Fibroblast of skin of scalp (primary cell): ENCODE data around the gene METTL5.
A peak's percentile ranks its signal among the peaks of the same experiment; 100 is the strongest.
"Not testable (repeated sequence)": the region's sequence is repeated elsewhere in the genome, so short reads cannot be mapped to it uniquely, and the experiment has no call there.

Experiments
- DNase-seq: peaks from one replicate; pipeline ENCODE4 v3.0.0-alpha.2; 2013

The METTL5 gene

GRCh38 chr2:169828141-169828811, 3.6 kb upstream of the METTL5 start:
- peak; percentile 49 for DNase-seq

DNA sequence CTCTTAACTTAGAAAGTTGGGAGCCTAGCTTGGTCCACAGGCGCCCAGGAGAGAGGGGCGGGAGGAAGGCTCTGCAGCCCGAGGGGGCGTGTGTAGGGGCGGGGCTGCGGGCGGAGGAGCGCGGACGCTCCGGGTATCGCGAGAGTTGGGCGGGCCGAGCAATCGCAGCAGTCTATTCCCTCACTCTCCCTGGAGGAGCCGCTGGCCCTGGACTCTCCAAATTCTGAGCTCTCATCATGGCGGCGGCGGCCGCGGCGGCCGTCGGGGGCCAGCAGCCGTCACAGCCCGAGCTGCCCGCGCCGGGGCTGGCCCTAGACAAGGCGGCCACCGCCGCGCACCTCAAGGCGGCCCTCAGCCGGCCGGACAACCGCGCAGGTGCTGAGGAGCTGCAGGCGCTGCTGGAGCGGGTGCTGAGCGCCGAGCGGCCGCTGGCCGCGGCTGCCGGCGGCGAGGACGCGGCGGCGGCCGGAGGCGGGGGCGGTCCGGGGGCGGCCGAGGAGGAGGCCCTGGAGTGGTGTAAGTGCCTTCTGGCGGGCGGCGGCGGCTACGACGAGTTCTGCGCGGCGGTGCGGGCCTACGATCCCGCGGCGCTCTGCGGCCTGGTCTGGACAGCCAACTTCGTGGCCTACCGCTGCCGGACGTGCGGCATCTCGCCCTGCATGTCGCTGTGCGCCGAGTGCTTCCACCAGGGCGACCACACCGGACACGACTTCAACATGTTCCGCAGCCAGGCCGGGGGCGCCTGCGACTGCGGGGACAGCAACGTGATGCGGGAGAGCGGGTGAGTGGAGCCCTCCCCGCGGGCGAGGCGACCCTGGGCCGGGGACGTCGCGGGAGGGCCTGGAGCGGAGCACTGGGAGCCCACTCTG, 2.8 kb upstream of the METTL5 start, which contains the start of gene UBR3:
Gene UBR3 (plus strand): TSS at position 183 of the 869 bp plus-strand sequence. CDS start 54 bp downstream, at position 237.
- peak; percentile 95 for DNase-seq

GRCh38 chr2:169823996-169824372, 721 bp downstream of the METTL5 start:
- DNase-seq = no peak

GRCh38 chr2:169822785-169823392, 1.8 kb downstream of the METTL5 start:
- DNase-seq = no peak

- no peak for DNase-seq
Observed at GRCh38 chr2:169822036-169822435, 2.7 kb downstream of the METTL5 start.

GRCh38 chr2:169820101-169820500, 4.6 kb downstream of the METTL5 start:
- DNase-seq = not testable (repeated sequence)

- DNase-seq = no peak
Observed at GRCh38 chr2:169819106-169819505, 5.6 kb downstream of the METTL5 start.

DNA sequence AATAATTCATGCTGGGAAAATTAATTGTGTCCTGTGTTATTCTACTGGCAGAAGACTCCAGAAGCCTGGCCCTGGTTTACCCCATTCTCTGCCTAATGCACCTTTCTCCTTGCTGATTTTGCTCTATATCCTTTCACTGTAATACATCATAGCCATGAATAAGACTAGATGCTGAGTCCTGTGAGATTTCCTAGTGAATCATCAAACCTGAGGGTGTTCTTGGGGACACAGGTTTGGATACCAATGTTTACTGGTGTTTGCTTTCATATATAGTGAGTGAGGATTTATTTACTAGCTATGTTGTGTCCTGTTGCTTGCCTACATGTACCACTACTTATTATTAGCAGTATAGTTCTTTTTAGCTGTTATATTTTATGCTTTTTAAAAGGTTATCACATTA, 6.5 kb downstream of the METTL5 start:
- no peak for DNase-seq

DNA sequence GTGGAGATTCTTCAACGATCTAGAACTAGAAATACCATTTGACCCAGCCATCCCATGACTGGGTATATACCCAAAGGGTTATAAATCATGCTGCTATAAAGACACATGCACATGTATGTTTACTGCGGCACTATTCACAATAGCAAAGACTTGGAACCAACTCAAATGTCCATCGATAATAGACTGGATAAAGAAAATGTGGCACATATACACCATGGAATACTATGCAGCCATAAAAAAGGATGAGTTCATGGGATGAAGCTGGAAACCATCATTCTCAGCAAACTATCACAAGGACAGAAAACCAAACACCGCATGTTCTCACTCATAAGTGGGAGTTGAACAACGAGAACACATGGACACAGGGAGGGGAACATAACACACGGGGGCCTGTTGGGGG, 7.3 kb downstream of the METTL5 start:
- DNase-seq = not testable (repeated sequence)

DNA sequence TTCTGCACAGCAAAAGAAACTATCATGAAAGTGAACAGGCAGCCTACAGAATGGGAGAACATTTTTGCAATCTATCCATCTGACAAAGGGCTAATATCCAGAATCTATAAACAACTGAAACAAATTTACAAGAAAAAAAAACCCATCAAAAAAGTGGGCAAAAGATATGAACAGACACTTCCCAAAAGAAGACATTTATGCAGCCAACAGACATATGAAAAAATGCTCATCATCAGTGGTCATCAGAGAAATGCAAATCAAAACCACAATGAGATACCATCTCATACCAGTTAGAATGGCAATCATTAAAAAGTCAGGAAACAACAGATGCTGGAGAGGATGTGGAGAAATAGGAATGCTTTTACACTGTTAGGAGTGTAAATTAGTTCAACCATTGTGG, 7.7 kb downstream of the METTL5 start:
- not testable (repeated sequence) for DNase-seq

DNA sequence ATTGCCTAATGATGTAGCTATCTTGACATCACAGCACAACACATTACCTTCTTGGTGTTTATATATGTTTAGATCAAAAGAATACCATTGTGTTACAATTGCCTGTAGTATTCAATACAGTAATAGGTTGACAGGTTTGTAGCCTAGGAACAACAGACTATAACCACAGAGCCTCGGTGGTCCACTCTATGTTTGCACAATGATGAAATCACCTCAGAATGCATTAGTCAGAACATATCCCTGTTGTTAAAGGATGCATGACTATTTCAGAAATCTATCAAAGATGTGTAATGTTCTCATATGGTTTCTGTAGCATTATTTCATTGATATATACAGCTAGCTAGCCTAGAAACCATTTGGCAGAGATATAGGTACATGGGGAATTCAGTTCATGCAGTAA, 8.9 kb downstream of the METTL5 start:
- peak; percentile 87 for DNase-seq

DNA sequence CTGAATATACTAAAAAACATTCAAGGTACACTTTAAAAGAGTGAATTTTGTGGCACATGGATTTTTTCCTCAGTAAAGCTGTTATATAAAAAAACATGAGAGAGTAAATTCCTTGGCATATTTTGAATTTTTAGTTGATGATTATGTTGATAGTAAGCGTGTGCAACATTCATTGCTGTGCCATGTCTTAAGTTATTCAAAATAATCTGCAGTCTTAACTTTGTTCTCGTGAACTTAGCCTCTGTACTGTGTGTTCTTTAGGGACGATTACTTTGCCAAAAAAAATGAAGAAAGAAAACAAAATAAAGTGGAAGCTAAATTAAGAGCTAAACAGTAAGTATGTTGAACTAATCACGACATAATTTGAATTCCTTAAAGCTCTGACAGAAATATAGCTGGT, 16.5 kb downstream of the METTL5 start:
- peak; percentile 89 for DNase-seq

DNA sequence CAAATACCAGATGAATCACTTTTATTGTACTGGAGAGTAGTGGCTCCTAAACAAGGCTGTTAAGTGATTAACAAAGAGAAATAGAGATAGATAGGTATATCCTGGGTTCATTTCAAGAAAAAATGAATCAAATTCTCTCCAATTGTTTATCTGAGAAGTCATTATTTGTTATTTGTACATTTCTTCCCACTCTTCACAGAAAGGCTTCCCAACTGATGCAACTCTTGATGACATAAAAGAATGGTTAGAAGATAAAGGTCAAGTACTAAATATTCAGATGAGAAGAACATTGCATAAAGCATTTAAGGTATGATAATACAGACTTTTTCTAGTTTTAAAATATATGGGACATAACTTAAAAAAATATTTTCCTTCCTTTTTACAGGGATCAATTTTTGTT, 18.1 kb downstream of the METTL5 start:
- no peak for DNase-seq

GRCh38 chr2:169803480-169803879, 21.2 kb downstream of the METTL5 start:
- DNase-seq = no peak

DNA sequence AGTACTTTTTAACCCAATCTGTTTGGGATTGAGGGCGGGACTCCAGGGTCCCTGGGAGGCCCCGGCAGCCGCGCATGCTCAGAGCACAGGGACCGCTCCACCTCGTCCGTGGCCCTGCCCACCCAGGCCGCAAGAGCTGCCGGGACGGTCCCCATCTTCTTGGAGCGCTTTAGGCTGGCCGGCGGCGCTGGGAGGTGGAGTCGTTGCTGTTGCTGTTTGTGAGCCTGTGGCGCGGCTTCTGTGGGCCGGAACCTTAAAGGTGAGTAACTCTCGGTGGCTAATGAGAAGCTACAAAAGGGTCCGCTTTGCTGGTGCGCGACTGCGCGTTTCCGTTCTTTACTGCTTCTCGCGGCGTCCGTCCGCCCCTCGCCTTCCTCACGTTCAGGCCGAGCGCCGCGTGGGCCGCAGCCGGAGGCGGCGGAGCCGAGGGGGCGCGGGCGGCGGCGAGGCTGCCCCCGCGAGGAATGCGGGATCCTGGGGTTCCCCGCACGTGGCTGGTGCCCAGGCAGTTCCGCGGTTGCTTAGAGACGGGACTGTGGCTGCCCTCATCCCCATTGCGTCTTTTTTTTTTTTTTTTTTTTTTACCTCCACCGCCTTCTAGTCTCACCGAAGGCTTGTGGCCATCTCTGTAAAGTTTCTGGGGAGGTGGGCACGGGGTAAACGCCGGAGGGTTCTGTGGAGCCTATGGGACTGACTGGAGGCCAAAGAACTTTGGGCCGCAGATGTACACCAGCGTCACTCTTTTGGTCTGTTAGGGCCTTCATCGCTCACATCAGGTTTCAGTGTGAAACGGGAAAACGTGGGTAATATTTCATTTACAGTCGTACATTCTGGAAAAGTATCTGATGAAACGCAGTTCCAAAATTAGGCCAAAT, 25.8 kb downstream of the METTL5 start, which contains the start of gene SSB:
Gene SSB (plus strand): TSS at position 154 of the 875 bp plus-strand sequence. CDS start 2,090 bp downstream, outside the sequence.
- DNase-seq = peak; percentile 93

DNA sequence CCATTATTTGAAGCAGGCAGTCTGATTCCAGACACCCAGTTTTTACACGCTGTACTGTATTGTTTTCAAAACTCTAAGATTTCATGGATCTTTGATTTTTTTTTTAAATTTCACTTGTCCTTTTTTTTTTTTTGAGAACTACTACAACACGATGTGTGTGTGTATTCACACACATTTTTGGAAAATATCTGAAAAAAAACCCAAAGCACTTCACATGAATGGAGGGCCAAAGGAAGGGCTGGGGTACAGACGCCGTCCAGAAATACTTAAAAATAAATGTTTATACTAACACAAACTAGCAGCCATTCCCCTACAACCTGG, 26.3 kb downstream of the METTL5 start:
- DNase-seq = no peak

DNA sequence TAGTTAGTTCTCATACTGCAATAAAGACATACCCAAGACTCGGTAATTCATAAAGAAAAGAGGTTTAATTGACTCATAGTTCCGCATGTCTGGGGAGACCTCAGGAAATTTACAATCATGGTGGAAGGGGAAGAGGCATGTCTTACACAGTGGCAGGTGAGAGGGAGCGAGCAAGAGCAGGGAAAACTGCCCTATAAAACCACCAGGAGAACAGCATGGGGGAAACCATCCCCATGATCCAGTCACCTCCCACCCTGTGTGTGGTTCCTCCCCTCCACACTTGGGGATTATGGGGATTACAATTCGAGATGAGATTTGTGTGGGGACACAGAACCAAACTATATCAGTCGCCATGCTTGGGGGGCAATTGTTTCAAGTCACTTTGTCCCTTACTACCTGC, 27.1 kb downstream of the METTL5 start:
- DNase-seq = no peak

DNA sequence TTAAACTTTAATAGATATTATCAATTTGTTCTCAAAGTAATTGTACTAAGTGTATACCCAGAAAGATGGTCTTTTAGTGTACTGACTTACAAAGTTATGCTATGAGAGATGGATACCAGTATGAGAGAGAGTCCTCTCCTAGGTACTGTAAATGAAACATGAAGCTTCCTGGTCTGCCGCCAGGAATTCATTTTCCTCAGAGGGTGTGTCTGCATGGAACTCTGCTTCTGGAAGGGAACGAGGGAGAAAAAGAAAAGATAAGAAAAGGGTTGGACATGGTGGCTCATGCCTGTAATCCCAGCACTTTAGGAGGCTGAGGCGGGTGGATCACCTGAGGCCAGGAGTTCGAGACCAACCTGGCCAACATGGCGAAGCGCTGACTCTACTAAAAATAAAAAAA, 28.3 kb downstream of the METTL5 start:
- DNase-seq = no peak

DNA sequence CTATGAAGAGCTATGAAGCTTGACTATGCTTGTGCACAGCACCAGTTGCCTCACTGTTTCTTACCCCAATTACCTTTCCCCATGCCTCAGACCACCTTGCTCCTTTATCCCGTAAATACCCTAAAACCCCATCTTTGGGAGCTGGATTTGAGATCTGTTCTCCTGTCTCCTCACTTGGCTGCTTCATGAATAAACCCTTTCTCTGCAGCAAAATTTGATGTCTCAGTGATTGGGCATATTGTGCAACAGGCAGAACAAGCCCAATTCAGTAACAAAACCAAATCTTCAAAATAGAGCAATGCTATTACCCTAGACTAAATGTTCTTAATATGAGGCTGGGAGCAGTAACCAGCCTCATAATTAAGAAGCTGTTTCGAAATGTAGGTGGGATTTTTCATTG, 29.5 kb downstream of the METTL5 start:
- DNase-seq = no peak

GRCh38 chr2:169790581-169790980, 34.1 kb downstream of the METTL5 start:
- no peak for DNase-seq

- DNase-seq = no peak
Observed at GRCh38 chr2:169782513-169782912, 42.2 kb downstream of the METTL5 start.

DNA sequence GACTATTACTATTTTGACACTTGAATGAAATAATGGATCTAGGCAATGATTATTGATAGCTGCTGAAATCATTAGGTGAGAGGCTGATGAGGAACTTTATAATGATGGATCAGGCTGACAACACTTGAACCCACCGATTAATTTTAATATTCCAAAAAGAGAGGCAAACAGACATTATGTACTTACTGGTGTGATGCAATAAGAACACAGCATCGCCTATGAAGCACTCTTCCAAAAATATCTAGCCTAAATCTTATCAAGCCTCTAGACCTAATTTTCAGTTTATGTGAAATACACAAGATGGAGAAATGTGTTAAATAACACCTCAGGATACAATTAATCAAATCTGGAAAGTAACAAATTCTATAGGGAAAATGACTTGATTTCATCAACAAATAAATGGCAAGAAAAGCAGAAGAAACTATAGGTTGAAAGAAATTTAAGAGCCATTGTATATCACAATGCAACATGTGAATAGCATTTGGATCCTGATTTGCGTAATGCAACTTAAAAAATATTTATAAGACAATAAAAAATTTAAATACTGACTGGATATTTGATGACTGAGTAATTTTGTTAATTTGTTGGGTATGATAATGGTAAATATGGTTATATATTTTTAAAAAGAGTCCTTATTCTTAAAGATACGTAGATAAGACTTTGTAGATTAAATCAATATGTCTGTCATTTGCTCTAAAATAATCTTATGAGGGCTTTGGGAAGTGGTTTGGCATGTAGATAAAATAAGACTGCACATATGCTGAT, 43.3 kb downstream of the METTL5 start:
- no peak for DNase-seq
